ENCODE measurements around the gene TMEM267.
"Not testable (repeated sequence)": the region's sequence is repeated elsewhere in the genome, so short reads cannot be mapped to it uniquely, and the experiment has no call there.

TMEM267 gene, protein sequence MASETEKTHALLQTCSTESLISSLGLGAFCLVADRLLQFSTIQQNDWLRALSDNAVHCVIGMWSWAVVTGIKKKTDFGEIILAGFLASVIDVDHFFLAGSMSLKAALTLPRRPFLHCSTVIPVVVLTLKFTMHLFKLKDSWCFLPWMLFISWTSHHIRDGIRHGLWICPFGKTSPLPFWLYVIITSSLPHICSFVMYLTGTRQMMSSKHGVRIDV

DNA sequence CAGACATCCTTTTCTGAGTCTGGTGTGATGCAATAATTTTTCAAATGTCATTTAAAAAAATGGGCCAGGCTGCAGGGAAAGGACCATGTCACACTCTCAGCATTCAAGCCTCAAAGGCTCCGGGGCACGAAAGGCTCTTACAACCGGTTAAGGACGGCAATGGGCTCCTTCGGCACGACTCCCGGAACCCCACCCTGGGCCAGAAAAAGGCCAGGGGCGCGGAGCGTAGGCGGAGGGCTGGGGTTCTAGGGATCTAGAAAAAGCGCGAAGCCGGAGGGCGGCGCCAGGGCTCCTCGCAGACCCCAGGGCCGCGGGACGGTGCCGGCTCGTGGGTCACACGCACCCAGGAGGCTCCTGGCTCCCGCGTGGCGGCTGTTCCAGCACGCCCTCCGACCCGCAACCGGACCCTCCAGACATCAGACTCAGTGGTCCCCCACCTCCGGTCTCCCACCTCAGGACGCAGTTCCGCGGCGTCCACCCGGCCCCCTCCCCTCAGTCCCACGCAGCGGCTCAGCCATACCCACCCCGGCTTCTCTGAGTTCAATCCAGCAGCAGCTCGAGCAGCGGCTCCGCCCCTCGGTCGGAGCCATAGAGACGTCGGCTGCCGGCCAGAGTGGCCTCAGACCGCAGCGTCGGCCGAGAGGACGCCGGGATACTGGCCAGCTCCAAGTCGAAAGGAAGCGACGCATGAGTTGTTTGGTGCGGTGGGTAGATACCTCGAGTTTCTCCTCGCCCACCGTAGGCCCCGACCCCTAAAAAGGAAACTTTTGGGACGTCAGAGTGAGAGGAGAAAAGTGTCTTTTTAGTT, at the start of gene TMEM267:
Gene TMEM267, minus strand, starts transcription at position 568 of the 808 bp plus-strand sequence. CDS start 29,896 bp downstream, outside the sequence.
- peak; percentile 93 for DNase-seq

DNA sequence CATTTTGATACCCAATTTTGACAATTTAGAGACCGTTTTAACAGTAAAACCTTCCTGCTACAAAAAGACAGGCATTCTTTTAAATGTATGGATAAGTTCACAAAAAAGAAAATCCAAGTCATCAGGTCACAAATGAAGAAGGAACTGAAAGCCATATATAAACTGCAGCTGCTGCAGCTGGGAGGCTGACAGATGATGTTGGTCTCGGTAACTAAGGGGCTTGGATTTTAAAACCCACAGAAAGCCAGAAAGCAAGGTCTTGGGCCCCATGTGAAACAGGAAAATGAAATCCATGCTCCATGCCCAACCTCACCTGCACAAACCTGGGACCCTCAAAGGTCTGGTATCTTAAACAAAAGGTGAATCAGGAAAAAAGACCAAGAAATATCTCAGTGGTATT, 47.0 kb upstream of the TMEM267 start:
- DNase-seq, result no peak

DNA sequence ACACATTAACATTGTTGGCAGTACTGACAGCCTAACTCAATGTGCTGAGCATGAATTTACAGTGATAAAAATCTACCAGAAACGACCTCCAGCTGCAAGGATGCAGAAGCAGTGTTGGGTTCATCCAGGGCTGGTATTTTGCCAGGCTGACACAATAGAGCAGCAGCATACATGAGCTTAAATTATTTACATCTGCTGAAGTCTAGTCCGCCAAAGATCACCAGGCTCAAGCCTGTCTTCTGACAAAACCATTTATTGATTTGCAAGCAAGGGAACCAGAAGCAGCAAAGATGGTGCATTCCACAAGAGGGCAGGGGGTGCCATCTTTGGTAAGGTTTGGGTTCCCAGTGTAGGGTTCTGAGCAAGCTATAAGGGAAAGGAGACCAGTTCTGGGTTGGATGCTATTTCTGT, 40.0 kb upstream of the TMEM267 start:
- DNase-seq, result no peak

DNA sequence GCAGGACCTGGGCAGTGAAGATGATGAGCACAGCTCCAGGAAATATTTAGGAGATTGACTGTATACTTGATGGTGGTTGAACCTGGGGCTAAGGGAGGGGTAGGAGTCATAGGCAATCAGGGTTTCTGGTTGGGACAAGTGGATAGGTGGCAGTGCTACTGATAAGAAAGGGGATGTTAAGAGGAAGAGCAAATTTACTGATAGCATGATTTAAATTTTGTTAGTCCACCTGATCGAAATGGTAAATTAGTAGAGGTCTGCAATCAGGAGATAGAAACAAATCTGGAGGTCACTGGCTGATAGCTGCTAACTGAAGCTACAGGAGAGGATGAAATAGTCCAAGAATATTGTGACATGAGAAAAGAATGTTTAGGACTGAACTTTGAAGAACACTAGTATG, 37.0 kb upstream of the TMEM267 start:
- no peak for DNase-seq

DNA sequence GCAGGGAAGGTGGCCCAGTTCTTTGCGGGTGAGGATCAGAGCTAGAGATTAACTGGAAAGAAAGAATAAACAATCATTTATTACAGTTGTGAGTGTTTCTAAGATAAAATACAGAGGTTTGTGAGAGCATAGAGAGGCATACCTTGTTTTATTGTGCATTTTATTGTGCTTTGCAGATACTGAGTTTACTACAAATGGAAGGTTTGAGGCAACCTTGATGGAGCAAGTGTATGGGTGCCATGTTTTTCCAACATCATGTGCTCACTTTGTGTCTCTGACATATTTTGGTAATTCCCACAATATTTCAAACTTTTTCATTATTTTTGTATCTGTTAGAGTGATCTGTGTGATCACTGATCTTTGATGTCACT, 32.0 kb upstream of the TMEM267 start:
- DNase-seq, result no peak

DNA sequence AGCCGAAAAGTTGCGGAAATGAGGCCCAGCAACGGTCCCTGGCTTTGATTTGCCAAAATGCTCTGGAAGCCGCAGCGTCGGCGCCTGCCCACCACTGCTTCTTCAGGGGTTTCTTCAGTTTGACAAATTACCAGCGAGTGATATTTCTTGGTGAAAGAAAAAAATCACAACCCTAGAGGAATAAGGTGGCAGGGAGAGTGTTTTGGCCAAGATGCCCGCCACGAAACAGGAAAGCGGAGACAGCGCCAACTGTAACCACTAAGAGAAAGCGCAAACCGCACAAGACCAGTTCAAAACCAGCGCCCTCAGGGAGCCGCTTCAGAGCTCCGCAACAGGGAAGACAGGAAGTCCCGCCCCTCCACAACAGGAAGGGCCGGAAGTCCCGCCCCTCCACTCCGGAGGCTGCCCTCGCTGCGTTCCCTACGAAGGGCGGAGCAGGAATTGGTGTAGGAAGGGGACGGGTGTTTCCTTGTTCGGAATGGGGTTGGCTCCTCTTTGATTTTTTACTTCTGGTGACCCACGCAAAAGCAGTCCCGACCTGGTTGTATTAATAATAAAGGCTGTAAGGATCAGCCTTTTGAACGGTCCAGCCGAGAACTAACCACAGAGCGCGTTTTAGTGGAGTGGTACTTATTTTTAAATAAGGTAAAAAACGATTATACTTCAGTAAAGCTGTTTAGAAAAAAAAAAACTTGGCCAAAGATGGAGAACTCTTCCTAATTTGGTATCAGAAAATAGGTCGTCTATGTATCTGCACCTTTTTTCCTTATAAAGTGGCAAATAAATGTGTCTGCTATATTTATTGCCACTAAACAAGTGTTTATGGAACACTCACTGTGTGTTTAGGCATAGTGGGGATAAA, 31.4 kb upstream of the TMEM267 start, which contains the start of gene C5orf34:
Gene C5orf34, minus strand, starts transcription at position 333 of the 862 bp plus-strand sequence. CDS start 5,809 bp downstream, outside the sequence.
- peak; percentile 94 for DNase-seq

DNA sequence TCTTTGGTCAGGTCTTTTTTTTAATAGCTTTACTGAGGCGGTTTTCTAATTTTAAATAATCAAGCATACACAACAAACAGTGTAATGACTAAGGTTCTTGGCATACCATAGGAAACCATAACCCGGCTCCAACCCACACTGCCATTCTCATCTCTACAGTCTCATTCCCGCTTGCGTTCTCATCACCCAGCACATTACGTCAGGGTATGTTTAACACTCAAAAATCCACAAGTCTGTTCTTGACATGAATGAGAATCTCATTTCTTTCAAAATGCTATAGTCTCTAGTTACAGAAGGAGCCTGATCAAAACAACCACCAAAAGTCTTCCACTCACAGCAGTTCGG, 30.8 kb upstream of the TMEM267 start:
- DNase-seq, result no peak

DNA sequence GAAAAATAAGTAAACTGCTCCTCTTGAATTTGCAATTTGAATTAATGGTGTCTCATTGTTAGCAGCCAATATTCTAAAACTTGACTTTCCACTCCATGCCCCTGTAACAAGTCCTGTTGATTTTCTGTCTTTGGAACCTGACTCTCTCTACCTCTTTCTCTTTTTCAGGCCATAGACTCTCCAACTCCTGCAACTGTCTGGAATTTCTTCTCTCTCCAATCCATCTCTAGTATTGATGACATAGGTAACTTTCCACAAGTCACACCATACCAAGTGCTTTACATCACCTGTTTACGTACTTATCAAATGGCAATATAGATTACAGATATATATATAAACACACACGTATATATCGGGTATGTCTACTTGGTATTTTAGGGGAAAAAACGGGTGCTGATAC, 30.4 kb upstream of the TMEM267 start:
- no peak for DNase-seq

DNA sequence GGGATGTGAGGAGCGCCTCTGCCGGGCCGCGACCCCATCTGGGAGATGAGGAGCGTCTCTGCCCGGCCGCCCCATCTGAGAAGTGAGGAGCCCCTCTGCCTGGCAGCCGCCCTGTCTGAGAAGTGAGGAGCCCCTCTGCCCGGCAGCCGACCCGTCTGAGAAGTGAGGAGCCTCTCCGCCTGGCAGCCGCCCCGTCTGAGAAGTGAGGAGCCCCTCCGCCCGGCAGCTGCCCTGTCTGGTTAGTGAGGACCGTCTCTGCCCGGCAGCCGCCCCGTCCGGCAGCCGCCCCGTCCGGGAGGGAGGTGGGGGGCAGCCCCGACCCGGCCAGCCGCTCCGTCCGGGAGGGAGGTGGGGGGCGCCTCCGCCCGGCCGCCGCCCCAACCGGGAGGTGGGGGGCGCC, 27.4 kb upstream of the TMEM267 start:
- DNase-seq, result not testable (repeated sequence)

DNA sequence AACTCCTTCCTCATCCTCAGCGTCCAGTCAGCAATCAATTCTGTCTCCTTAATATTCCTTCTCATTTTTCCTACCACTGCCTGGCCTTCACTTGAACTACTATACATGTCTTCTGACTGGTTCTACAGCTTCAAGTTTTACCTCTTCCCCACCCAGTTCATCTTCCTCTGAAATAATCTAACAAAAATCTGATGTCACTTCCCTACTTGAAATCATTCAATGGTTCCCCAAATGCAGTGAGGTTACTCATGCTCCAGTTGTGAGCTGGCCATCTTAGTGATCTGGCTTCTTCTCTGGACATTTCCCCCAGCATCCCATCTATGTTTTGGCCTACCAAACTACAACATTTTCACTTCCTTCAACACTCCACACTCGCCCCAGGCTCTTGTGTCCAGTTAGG, 14.9 kb upstream of the TMEM267 start:
- no peak for DNase-seq

DNA sequence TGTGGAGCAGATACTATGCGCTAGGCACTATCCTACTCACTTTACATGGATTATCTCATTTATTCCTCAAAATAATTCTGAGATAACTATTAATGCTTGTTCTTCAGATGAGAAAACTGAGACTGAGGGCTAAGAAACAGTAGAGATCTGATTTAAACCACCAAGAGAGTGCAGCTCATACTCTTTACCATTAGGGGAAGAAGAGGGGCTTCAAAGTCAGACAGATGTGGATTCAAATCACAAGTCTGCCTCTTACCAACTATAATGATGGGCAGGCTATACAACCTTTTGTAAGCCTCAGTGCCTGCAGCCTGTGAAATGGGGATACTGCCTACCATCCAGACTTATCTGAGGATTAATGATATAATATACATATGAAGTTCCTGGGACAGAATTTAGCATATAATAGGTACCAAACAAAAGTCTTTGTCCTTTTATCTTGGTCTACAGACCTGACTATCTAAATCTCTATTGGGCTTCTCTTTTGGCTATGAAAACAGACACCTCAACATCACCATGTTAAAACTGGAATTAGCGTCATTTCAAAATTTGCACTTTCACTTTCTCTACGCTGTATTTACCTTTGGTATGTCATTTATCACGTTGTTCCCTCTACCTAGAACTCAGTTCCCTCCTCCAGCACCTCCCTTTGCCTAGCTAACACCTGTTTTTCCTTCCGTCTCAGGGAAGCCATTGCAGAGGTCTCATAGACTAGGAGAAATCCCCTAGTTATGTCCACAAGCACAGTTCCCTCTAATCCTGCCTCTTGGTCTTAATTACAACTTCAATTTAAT, 13.8 kb upstream of the TMEM267 start:
- no peak for DNase-seq

DNA sequence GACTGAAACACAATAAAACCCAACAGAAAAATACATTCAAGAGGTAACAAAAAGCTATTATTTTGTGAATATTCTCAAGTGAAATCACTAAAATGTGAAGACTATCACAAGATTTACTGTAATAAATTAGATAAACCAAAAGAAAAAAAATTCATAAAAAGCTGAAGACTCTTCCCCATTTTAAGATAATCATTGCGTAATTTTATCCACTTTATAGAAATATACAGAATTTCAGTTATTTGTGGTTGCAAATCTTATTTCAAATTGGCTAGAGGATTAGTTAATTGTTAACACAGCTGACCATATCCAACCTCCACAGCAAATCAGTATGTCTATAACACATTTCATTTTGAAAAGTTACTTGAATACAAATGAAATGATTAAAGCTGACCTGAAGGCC, 7.7 kb upstream of the TMEM267 start:
- DNase-seq, result no peak

DNA sequence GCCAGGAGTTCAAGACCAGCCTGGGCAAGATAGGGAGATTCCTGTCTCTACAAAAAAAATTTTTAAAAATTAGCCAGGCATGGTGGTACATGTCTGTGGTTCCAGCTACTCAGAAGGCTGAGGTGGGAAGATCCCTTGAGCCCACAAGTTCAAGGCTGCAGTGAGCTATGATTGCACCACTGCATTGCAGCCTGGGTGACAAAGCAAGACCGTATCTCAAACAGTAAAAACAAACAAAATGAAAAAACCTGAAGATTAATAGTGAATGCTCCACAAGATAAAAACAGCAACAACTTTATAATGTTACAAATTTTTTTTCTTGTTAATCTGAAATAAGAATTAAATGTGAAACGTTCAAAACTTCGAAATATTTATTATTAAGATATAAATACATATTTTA, 2.7 kb upstream of the TMEM267 start:
- DNase-seq, result no peak

DNA sequence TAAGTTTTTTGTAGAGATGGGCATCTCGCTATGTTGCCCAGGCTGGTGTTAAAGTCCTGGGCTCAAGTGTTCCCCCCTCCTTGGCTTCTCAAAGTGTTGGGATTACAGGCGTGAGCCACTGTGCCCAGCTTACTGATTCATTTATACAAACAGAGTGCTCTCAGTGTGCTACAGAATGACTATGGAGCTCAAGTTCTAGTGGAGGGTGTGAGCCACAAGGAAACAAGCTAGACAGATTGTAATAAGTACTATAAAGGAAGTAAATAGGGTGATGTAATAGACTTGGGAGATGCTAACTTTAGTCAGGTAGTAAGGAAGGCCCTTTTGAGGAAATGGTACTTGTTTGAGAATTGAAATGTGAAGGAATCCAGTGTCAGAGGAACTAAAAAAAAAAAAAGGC, 1.7 kb upstream of the TMEM267 start:
- DNase-seq, result no peak

DNA sequence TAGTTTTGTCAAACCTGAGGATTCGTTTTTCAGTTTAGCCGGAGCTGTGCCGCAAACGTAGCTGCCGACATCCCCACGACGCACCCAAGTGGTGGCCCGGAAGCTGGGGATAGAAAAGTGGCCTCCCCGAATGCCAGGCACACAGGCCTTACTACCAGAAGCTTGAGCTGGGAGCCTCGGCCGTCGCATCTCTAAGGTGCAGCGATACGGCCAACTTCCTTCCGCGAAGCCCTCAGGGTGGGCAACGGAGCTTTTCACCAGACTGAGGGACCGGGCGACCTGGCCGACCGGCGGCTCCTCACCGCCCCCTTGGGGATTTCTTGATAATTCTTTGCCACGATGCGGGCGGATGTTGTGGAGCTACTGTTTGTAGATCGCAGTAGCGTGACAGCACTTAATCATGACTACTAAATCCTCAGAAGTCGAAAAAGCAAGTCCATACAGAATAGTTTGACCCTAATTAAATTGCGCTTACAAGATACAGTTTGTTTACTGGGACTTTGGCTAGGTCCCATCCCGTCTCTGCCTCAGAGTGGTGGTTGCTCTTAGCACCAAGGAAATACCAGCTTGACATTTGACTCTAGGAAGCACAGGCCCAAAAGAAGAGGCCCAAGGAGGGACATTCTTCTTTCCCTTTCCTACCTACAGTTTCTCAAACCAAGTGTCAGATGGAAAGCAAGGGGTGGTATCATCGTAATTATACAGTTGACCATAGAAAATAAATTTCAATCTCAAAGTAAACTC, 613 bp upstream of the TMEM267 start:
- peak; percentile 82 for DNase-seq

DNA sequence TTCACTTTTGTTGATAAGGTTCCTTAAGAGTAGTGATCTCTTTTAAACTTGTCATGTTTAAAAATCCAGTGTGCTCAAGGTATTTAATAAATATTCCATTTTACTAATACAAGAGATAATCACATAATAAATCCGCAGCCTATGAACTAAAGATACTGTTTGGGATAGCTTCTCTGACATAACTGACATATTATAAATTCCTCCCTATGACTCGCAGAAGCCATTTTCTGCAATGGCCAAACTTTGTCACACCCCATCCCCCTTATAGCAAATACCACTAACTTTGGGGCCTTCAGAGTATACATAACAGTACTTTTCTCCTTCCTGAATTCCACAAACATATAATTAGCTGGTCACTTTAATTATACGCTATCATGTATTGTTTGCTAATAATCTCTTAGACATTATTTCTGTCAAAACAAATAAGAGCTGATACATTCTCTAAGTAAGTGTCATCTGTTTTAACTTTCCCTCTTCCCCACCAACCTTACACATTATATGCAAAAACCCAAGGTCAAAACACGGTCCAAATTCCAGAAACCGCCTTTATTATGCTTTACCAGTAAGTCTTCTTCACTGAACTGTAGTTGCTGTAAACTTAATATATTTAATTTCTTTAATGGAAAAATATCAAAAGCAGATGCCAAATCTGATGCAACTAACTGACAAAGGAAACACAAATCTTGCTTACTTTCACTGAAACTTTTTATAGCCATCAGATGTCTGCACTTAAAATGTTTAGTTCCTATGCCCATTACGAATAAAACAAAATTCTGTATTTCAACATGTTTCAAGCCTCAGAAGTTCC, 971 bp downstream of the TMEM267 start:
- DNase-seq, result no peak

DNA sequence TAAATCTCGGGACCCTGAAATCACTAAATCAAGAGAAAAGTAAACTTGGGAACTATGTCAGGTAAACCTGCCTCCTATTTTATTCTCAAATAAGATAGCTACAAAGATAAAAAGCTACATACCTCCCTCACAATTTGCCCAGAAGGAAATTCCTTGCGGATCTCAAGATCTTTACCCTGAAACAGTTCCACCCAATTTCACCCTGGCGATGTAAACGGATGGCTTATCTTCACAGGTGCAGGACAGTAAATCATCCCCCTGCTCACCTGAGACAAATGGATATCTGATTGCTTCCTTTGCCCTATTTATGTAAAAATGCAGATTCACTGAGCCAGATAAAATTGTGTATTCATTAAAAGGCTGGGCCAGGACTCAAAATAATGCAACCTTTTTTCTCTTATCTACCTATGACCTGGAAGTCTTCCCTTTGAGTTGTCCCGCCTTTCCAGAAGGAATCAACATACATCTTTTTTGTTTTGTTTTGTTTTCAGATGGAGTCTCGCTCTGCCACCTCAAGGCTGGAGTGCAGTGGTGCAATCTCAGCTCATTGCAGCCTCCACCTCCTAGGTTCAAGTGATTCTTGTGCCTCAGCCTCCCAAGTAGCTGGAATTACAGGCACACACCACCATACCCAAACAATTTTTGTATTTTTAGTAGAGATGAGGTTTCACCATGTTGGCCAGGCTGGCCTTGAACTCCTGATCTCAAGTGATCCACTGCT, 13.8 kb downstream of the TMEM267 start:
- DNase-seq, result no peak

DNA sequence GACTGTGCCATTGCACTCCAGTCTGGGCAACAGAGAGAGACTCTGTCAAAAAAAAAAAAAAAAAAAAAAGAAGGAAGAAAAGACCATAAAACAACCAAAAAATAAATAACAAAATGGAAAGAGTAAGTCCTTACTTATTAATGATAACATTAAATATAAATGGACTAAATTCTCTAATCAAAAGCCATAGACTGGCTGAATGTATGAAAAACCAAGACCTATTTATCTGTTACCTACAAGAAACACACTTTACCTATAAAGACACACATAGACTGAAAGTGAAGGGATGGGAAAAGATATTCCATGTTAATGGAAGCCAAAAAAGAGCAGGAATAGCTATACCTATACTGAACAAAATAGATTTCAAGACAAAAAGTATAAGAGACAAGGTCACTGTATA, 16.6 kb downstream of the TMEM267 start:
- no peak for DNase-seq

DNA sequence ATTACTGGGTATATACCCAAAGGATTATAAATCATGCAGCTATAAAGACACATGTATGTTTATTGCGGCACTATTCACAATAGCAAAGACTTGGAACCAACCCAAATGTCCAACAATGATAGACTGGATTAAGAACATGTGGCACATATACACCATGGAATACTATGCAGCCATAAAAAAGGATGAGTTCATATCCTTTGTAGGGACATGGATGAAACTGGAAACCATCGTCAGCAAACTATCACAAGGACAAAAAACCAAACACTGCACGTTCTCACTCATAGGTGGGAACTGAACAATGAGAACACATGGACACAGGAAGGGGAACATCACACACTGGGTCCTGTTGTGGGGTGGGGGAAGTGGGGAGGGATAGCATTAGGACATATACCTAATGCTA, 18.2 kb downstream of the TMEM267 start:
- DNase-seq, result not testable (repeated sequence)

DNA sequence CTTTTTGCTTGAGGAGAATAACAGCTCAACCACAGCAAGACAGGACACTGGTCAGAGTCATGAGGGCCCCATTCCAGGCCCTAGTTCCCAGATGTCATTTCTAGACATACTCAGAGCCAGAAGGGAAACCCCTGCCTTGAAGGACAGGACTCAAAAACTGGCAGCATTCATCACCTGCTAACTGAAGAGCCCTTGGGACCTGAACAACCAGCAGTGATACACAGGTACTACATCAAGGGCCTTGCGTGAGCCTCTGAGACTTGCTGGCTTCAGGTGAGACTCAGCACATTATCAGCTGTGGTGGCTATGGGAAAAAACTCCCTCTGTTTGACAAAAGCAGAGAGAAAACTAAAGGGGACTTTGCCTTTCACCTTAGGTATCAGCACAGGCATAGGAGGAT, 22.6 kb downstream of the TMEM267 start:
- DNase-seq, result no peak

DNA sequence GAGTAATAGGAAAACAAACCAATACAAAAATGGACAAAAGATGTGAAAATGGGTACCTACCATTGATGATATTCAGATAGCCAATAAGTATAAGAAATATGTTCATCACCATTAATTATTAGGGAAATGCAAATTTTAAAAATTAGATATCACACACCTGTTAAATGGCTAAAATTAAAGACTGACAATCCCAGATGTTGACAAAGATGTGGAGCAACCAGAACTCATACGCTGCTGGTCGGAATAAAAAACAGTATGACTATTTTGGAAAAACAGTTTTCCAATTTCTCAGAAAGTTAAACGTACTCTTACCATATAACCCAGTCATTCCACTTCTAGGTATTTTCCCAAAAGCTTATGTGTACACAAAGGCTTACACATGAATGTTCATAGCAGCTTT, 27.1 kb downstream of the TMEM267 start:
- no peak for DNase-seq
